ENCODE results near the gene HDAC4. TPM values are rescaled to one million over a fixed set of nuclear protein-coding genes. Genes with fewer than 3 reads are reported as not detected.

HDAC4 gene
- total and polyA plus RNA-seq, 2 of the 4 experiments (the other 2 are of a cell fraction): 4.1 to 7.2 TPM

- no peak overlapping the region for H2BK20ac ChIP-seq (ENCODE audit: low read depth, low read length)
- H2BK5ac ChIP-seq (ENCODE audit: low read depth, low read length, poor library complexity, severe bottlenecking): no peak overlapping the region
- H4K5ac ChIP-seq (ENCODE audit: low read depth, low read length): no peak overlapping the region
- H2AFZ ChIP-seq (replicated peaks; ENCODE audit: low read length, poor library complexity): no peak overlapping the region
- no peaks in the 10 kb centered on the region; the same call in 1 of the 2 replicates for H3K9me1 ChIP-seq (ENCODE audit: insufficient read depth, low read length)
- no peaks in the 10 kb centered on the region for H3K27me3 ChIP-seq (ENCODE audit: control insufficient read depth, insufficient read depth, low read length)
- no peak overlapping the region for H3K18ac ChIP-seq (ENCODE audit: low read depth, low read length)
- H3K4me2 ChIP-seq (ENCODE audit: low read depth, low read length): no peak overlapping the region
- CTCF ChIA-PET: no interaction called here
- in situ Hi-C loops (cut with MboI; ENCODE audit: low sequenced_read_pairs): no loop called here
- BruUV-seq (replicated peaks): no TSS peak
- H4K20me1 ChIP-seq (ENCODE audit: insufficient read depth, low read length): no peaks in the 10 kb centered on the region
- TF ChIP-seq NFE2L2 (IDR thresholded peaks at IDR 0.05; ENCODE audit: low read depth, low read length): no peak
- no peak for TF ChIP-seq MXI1 (IDR thresholded peaks at IDR 0.05; ENCODE audit: borderline replicate concordance, low read depth, low read length)
- TF ChIP-seq ELK1 (IDR thresholded peaks at IDR 0.05; ENCODE audit: borderline replicate concordance, low read depth, low read length): no peak
- no peak for TF ChIP-seq FOS (IDR thresholded peaks at IDR 0.05; ENCODE audit: low read depth, low read length)
- TF ChIP-seq POLR2A (IDR thresholded peaks at IDR 0.05; ENCODE audit: low read depth, low read length): no peak
- no peak for TF ChIP-seq RCOR1 (IDR thresholded peaks at IDR 0.05; ENCODE audit: insufficient replicate concordance, low read length)
- no peak for TF ChIP-seq RFX5 (IDR thresholded peaks at IDR 0.05; ENCODE audit: low read depth, low read length)
- no peak for TF ChIP-seq SMC3 (IDR thresholded peaks at IDR 0.05; ENCODE audit: low read depth, low read length)
- intact Hi-C loops (cut with micrococcal nuclease): no loop called here
- H3K9me3 ChIP-seq (ENCODE audit: control insufficient read depth, insufficient read depth, low read length): 0 out of 2 replicates have a peak, but pooled peaks cover 4% of the 10 kb centered on the region
- no peak overlapping the region for H3K23ac ChIP-seq (ENCODE audit: low read depth, low read length)
- no peak overlapping the region for H2AK9ac ChIP-seq (replicated peaks; ENCODE audit: low read depth, low read length, poor library complexity)
- H3K4me1 ChIP-seq (ENCODE audit: control insufficient read depth, insufficient read depth, low read length): no peaks in the 10 kb centered on the region
- dilution Hi-C loops (cut with HindIII; ENCODE audit: low sequenced_read_pairs, unreplicated experiment): no loop called here
- H3K4ac ChIP-seq (ENCODE audit: low read depth, low read length): no peak overlapping the region
- H2AK5ac ChIP-seq (ENCODE audit: low read depth, low read length): no peak overlapping the region
- POLR2A ChIA-PET (ENCODE audit: unreplicated experiment): no interaction called here
- no peak overlapping the region for H4K91ac ChIP-seq (ENCODE audit: insufficient read depth, low read depth, low read length)
- H3K36me3 ChIP-seq (ENCODE audit: control insufficient read depth, insufficient read depth, low read length): peaks cover 45% of the 10 kb centered on the region
- ATAC-seq (ENCODE audit: low read depth) (no peak), DNase-seq (no peak)
- no peak overlapping the region for H3K14ac ChIP-seq (replicated peaks; ENCODE audit: low read depth, low read length)
- H3K79me1 ChIP-seq (ENCODE audit: low read depth in 1 of 2, low read length in 2 of 2): no peaks in the 10 kb centered on the region; a peak in 1 of 4 replicates
- H3K4me3 ChIP-seq (ENCODE audit: insufficient read depth, low read depth, low read length): no peak overlapping the region
- no peak overlapping the region for H3K27ac ChIP-seq (ENCODE audit: insufficient read depth, low read length)
- 94% methylated on average over 32 of the region's 48 CpGs; no CpG with 5 or more reads in 1 of the 2 experiments for WGBS, 2 experiments (ENCODE audit: extremely low coverage in 2 of 2, insufficient read length in 1 of 2)
- H3K56ac ChIP-seq (ENCODE audit: extremely low read depth, insufficient read depth, low read length): no peak overlapping the region
- no peak overlapping the region for H3K9ac ChIP-seq (ENCODE audit: low read depth, low read length)
- no peak overlapping the region for H4K8ac ChIP-seq (ENCODE audit: low read depth in 2 of 2, low read length in 2 of 2)
- H2BK120ac ChIP-seq (ENCODE audit: low read depth, low read length): no peak overlapping the region
- no peak overlapping the region for H2BK15ac ChIP-seq (ENCODE audit: low read depth, low read length)
These were observed 276.5 kb downstream of the HDAC4 start for GRCh38 chr2:239124152-239124899.

Measured in IMR-90 (cell line).